Esophagus muscularis mucosa (tissue), 4 donors: ENCODE measurements around the gene MCOLN2. TPM values are rescaled to one million over a fixed set of nuclear protein-coding genes. Genes with fewer than 3 reads are reported as not detected.
A peak's percentile ranks its signal among the peaks of the same experiment; 100 is the strongest.

Source experiments
- DNase-seq: peaks from one replicate; pipeline ENCODE4 v3.0.0-alpha.2; 2017; ENCODE audit errors: extremely low spot score
- H3K27ac ChIP-seq, 4 donors: fragments of 200-600 bp; sonication (generic); replicated peaks in 1 of 4; 1 replicate in 3 of 4; 2 replicates in 1 of 4; pipeline ENCODE4 v1.5.1; 2016 to 2019; ENCODE audit warnings: mild to moderate bottlenecking in 1 of 4
- H3K27me3 ChIP-seq, 4 donors: fragments of 200-600 bp; sonication (generic); one replicate each; pipeline versions ENCODE4 v1.5.1 to v1.6.0; 2016 to 2019
- H3K36me3 ChIP-seq, 4 donors: fragments of 200-600 bp; sonication (generic); one replicate each; pipeline ENCODE4 v1.5.1; 2016 to 2019
- H3K4me1 ChIP-seq, 4 donors: fragments of 200-600 bp; sonication (generic); one replicate each; pipeline ENCODE4 v1.5.1; 2016 to 2019
- H3K4me3 ChIP-seq, 4 donors: fragments of 200-600 bp; sonication (generic); 1 replicate in 2 of 4; 2 replicates in 2 of 4; pipeline ENCODE4 v1.5.1; 2016 to 2019; ENCODE audit warnings: mild to moderate bottlenecking in 4 of 4, moderate library complexity in 1 of 4
- H3K9me3 ChIP-seq, 4 donors: fragments of 200-600 bp; sonication (generic); 1 replicate in 3 of 4; 2 replicates in 1 of 4; pipeline ENCODE4 v1.5.1; 2016 to 2019
- CTCF ChIP-seq, 3 experiments: fragments of 200-600 bp in 2 of 3; fragments of 450-650 bp in 1 of 3; sonication (generic) in 2 of 3; IDR thresholded peaks; one replicate each; pipeline ENCODE4 v1.5.1; 2017 to 2019; ENCODE audit warnings: antibody characterized with exemption in 3 of 3, mild to moderate bottlenecking in 2 of 3, moderate library complexity in 1 of 3
- EP300 ChIP-seq: sonication (generic); formaldehyde crosslinking; IDR thresholded peaks from one replicate; pipeline ENCODE4 v1.6.1; 2017; ENCODE audit warnings: antibody characterized with exemption
- POLR2A ChIP-seq: fragments of 450-650 bp; IDR thresholded peaks from one replicate; pipeline ENCODE4 v1.6.1; 2017; ENCODE audit warnings: antibody characterized with exemption, moderate library complexity, mild to moderate bottlenecking, low read depth
- POLR2AphosphoS5 ChIP-seq, 2 donors: sonication (generic); formaldehyde crosslinking; IDR thresholded peaks; one replicate each; pipeline ENCODE4 v1.6.1; 2017; ENCODE audit warnings: antibody characterized with exemption in 2 of 2
- WGBS: methylation state at CpG from one replicate; pipeline ENCODE4 v1.1.5; 2018; 5-methylcytosine and 5-hydroxymethylcytosine counted together
- intact Hi-C: fragments of 100-400 bp; cut with DNase I; formaldehyde crosslinking; loops from one replicate; pipeline ENCODE4 v1.15.1; 2023
- total RNA-seq, 4 donors: library from RNA; depleted of rRNA; stranded (reverse); fragments of >200 nt; gene quantifications; one replicate each; pipeline versions ENCODE4 v1.1.0 to v1.2.1, GENCODE V29; 2016

MCOLN2 gene
- total RNA-seq, 4 donors from 2014 or later, result under 0.01 to 0.83 (median 0.18) TPM

- Histone ChIP-seq H3K9me3 (peaks cover 0 to 6% (median 0%) of the 10 kb centered on the region in 4 donors), H3K4me3 (no peak overlapping the region), H3K27ac (no peak overlapping the region), H3K4me1 (peaks cover 0 to 8% (median 0%) of the 10 kb centered on the region in 4 donors), H3K27me3 (no peaks in the 10 kb centered on the region), H3K36me3 (no peaks in the 10 kb centered on the region)
- DNase-seq, result peak; percentile 68
- no peak for TF ChIP-seq CTCF (IDR thresholded peaks at IDR 0.05)
- no peak for TF ChIP-seq POLR2AphosphoS5 (IDR thresholded peaks at IDR 0.05)
- no peak for TF ChIP-seq POLR2A
- 65% methylated on average over 6 of the region's 7 CpGs for WGBS
- intact Hi-C loops, result no loop called here
Observed at GRCh38 chr1:84884671-84885389, 112.1 kb downstream of the MCOLN2 start.

- Histone ChIP-seq H3K4me3 (no peak overlapping the region), H3K27ac (no peak overlapping the region), H3K4me1 (peaks cover 0 to 8% (median 0%) of the 10 kb centered on the region in 4 donors), H3K27me3 (no peaks in the 10 kb centered on the region), H3K9me3 (peaks cover 0 to 6% (median 0%) of the 10 kb centered on the region in 4 donors), H3K36me3 (no peaks in the 10 kb centered on the region)
- no peak for TF ChIP-seq POLR2A
- intact Hi-C loops, result no loop called here
- peak; percentile 19 for DNase-seq
Observed at GRCh38 chr1:84883286-84883685, 113.6 kb downstream of the MCOLN2 start.

- intact Hi-C loops, result no loop called here
- TF ChIP-seq POLR2AphosphoS5 (IDR thresholded peaks at IDR 0.05), result no peak
- TF ChIP-seq EP300, result no peak
- TF ChIP-seq CTCF (IDR thresholded peaks at IDR 0.05), result no peak
- TF ChIP-seq POLR2A, result no peak
Observed at GRCh38 chr1:84877592-84877991, 119.3 kb downstream of the MCOLN2 start.

GRCh38 chr1:84876353-84876752 is 120.6 kb downstream of the MCOLN2 start:
- Histone ChIP-seq H3K4me1 (no peaks in the 10 kb centered on the region), H3K36me3 (no peaks in the 10 kb centered on the region), H3K27ac (no peak overlapping the region), H3K27me3 (no peaks in the 10 kb centered on the region), H3K4me3 (no peak overlapping the region), H3K9me3 (peaks cover 0 to 2% (median 0%) of the 10 kb centered on the region in 4 donors)
- WGBS, result 88% methylated on average over 5 of the region's 5 CpGs
- intact Hi-C loops, result no loop called here
- TF ChIP-seq POLR2AphosphoS5 (IDR thresholded peaks at IDR 0.05), result no peak
- no peak for TF ChIP-seq POLR2A
- no peak for DNase-seq

More at GRCh38 chr1:84877592-84877991, 119.3 kb downstream of the MCOLN2 start:
- H3K4me1 ChIP-seq, result no peaks in the 10 kb centered on the region
- no peak overlapping the region for H3K27ac ChIP-seq
- H3K4me3 ChIP-seq, result no peak overlapping the region
- WGBS, result 81% methylated on average over 4 of the region's 4 CpGs
- H3K36me3 ChIP-seq, result no peaks in the 10 kb centered on the region
- peaks cover 0 to 6% (median 0%) of the 10 kb centered on the region in 4 donors for H3K9me3 ChIP-seq
- DNase-seq, result no peak
- no peaks in the 10 kb centered on the region for H3K27me3 ChIP-seq

Other genes starting within 250 kb of the MCOLN2 start
- under 1 TPM in 2 of 4 donors, not detected in 2; 0.19 to 0.33 TPM for gene LPAR3, start 103.9 kb downstream of the MCOLN2 start, total RNA-seq
- gene MCOLN3, start 51.4 kb upstream of the MCOLN2 start, total RNA-seq, result 1 to 10 TPM in 2 of 4 donors, under 1 TPM in 2; 0.65 to 2.1 (median 1.0) TPM
- 100 to 1,000 TPM in 2 of 4 donors, 10 to 100 TPM in 2; 75.5 to 119 (median 99.3) TPM for gene SYDE2, start 203.9 kb upstream of the MCOLN2 start, total RNA-seq